Heart right ventricle (tissue), 16 donors: ENCODE results near the gene SLC29A3. TPM values are rescaled to one million over a fixed set of nuclear protein-coding genes. Genes with fewer than 3 reads are reported as not detected.

Experiments used
- ATAC-seq, 8 donors: fragments of 200-7000 bp; cut with Tn5 transposase; one replicate each; pipeline ENCODE4 v1.9.1; 2020; ENCODE audit warnings: mild to moderate bottlenecking in 8 of 8, moderate library complexity in 8 of 8, moderate number of reproducible peaks in 1 of 8
- DNase-seq, 2 donors: peaks; one replicate each; pipeline ENCODE4 v3.0.0-alpha.2; 2020
- H3K27ac ChIP-seq, 10 donors: fragments of 200-600 bp; sonication (generic) in 2 of 10; one replicate each; pipeline versions ENCODE4 v1.5.0 to v1.8.0; 2020 to 2022; ENCODE audit warnings: mild to moderate bottlenecking in 3 of 10
- H3K27me3 ChIP-seq, 7 donors: fragments of 200-600 bp; one replicate each; pipeline ENCODE4 v1.8.0; 2021 to 2022; ENCODE audit warnings: mild to moderate bottlenecking in 2 of 7
- H3K36me3 ChIP-seq, 9 donors: fragments of 200-600 bp; sonication (generic) in 1 of 9; one replicate each; pipeline versions ENCODE4 v1.5.0 to v1.8.0; 2020 to 2022; ENCODE audit warnings: mild to moderate bottlenecking in 2 of 9
- H3K4me1 ChIP-seq, 9 donors: fragments of 200-600 bp; sonication (generic) in 1 of 9; one replicate each; pipeline versions ENCODE4 v1.5.0 to v1.8.0; 2020 to 2022; ENCODE audit warnings: mild to moderate bottlenecking in 4 of 9
- H3K4me3 ChIP-seq, 10 donors: fragments of 200-600 bp; sonication (generic) in 2 of 10; one replicate each; pipeline versions ENCODE4 v1.5.0 to v1.8.0; 2020 to 2022; ENCODE audit warnings: mild to moderate bottlenecking in 7 of 10, moderate library complexity in 2 of 10
- H3K9me3 ChIP-seq, 11 donors: fragments of 200-600 bp in 10 of 11; sonication (generic) in 2 of 11; one replicate each; pipeline versions ENCODE4 v1.5.0 to v1.8.0; 2013 to 2022; ENCODE audit warnings: mild to moderate bottlenecking in 2 of 11, control low read depth in 1 of 11, moderate library complexity in 1 of 11
- WGBS, 2 donors: extraction: QIAGEN DNeasy Blood & Tissue Kit; methylation state at CpG; one replicate each; pipeline ENCODE4 v1.1.7; 2013; ENCODE audit warnings: inconsistent platforms in 1 of 2; 5-methylcytosine and 5-hydroxymethylcytosine counted together
- intact Hi-C, 10 donors: fragments of 100-400 bp; cut with DNase I; formaldehyde crosslinking; loops; one replicate each; pipeline versions ENCODE4 v1.11.1 to v1.14.2; 2022
- polyA plus RNA-seq, 2 donors: library from polyadenylated mRNA; stranded (reverse); fragments of 200-250 nt; gene quantifications; one replicate each; pipeline ENCODE4 v1.2.3, GENCODE V29; 2013
- total RNA-seq, 10 donors: library from RNA; stranded (reverse); fragmentation: NEBNext Ultra II Directional in 3 of 10; extraction: Animal tissue kit (Norgen Biotek cat#: 25700) in 3 of 10; gene quantifications; one replicate each; pipeline versions ENCODE4 v1.2.1 to v1.2.4, GENCODE V29; 2021 to 2023
- TF ChIP-seq, protein P1 (sequence below), 9 donors: fragments of 200-600 bp; sonication (generic) in 2 of 9; IDR thresholded peaks; one replicate each; pipeline versions ENCODE4 v1.5.0 to v1.8.0; 2021 to 2022; ENCODE audit warnings: antibody characterized with exemption in 9 of 9, mild to moderate bottlenecking in 5 of 9, moderate library complexity in 1 of 9
- donor health status: Arrhythmogenic right ventricular cardiomyopathy.
- donor health status: ischemic (EF 13 %, LVEDD 7.1; RV severe dilation, severe dysfunction).
- donor health status: healthy with polysubstance abuse.
- donor health status: DM: no; HTN: yes; CAD: no.
- donor health status: DM: no; HTN: no; CAD: no.
- donor health status: ischemic (EF 25% LVEDD 6.9; RV normal size, moderate dysfunction).
- donor health status: ischemic (EF 25% LVEDD 5.7; RV mildly dilated, moderate dysfunction).
- donor health status: healthy.
- donor health status: DM: yes; HTN: yes; CAD: no.
- donor health status: Ischemic cardiomyopathy.
- donor health status: ischemic (EF 35%, LVEDD 5.7; RV mildly dilated, moderate dysfunction).
- donor health status: nonischemic (EF 11% LVEDD 7.7; RV severe dilation, severe dysfunction).
- donor health status: DM: yes; HTN: yes; CAD: no.
- donor health status: PGD.
- donor health status: ischemic (EF 29% LVEDD 5.4; RV normal size, mild dysfunction).
- donor health status: nonischemic (EF 23%, LVEDD 6.1; RV moderate dilation, normal function).

Gene SLC29A3
- total and polyA plus RNA-seq, 12 donors = 0.89 to 3.5 (median 1.2) TPM

DNA sequence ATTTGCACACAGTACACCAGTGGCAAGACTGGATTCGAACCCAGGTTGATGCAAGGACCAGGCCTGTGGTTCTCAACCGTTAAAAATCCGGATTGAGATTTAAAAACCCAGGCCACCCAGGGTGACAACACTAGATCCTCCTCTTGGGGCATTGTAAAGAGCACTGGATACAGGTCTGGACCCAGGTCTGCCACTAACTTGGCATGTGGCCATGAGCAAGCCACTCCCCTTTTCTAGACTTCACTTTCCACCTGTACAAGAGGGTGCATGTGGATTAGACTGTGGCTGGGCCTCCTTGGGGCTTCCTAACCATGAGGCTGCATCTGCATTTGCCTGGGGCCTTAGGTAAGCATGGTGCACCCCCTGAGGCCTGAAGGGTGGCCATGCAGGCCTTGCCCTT, 21.7 kb upstream of the SLC29A3 start:
- ATAC-seq (no peak), DNase-seq (no peak)
- no peak overlapping the region for H3K27ac ChIP-seq
- WGBS, 2 donors = 94 to 95% methylated on average over 3 of the region's 3 CpGs
- no peaks in the 10 kb centered on the region for H3K27me3 ChIP-seq
- no peaks in the 10 kb centered on the region for H3K4me1 ChIP-seq
- no peaks in the 10 kb centered on the region for H3K9me3 ChIP-seq
- TF ChIP-seq, protein P1, sequence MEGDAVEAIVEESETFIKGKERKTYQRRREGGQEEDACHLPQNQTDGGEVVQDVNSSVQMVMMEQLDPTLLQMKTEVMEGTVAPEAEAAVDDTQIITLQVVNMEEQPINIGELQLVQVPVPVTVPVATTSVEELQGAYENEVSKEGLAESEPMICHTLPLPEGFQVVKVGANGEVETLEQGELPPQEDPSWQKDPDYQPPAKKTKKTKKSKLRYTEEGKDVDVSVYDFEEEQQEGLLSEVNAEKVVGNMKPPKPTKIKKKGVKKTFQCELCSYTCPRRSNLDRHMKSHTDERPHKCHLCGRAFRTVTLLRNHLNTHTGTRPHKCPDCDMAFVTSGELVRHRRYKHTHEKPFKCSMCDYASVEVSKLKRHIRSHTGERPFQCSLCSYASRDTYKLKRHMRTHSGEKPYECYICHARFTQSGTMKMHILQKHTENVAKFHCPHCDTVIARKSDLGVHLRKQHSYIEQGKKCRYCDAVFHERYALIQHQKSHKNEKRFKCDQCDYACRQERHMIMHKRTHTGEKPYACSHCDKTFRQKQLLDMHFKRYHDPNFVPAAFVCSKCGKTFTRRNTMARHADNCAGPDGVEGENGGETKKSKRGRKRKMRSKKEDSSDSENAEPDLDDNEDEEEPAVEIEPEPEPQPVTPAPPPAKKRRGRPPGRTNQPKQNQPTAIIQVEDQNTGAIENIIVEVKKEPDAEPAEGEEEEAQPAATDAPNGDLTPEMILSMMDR (IDR thresholded peaks at IDR 0.05) = no peak
- intact Hi-C loops = no loop called here
- no peak overlapping the region for H3K4me3 ChIP-seq
- H3K36me3 ChIP-seq = peaks cover 0 to 97% (median 56%) of the 10 kb centered on the region in 9 donors

GRCh38 chr10:71299071-71299785, 19.8 kb upstream of the SLC29A3 start:
- no peak overlapping the region for H3K4me3 ChIP-seq
- WGBS, 2 donors = 86 to 89% methylated on average over 14 of the region's 14 CpGs
- intact Hi-C loops = no loop called here
- H3K9me3 ChIP-seq = no peaks in the 10 kb centered on the region
- H3K36me3 ChIP-seq = peaks cover 0 to 82% (median 41%) of the 10 kb centered on the region in 9 donors
- peaks cover 0 to 6% (median 0%) of the 10 kb centered on the region in 9 donors for H3K4me1 ChIP-seq
- no peaks in the 10 kb centered on the region for H3K27me3 ChIP-seq
- no peak for DNase-seq
- peak in 1 of 8 donors; percentile 21 for ATAC-seq
- TF ChIP-seq, protein P1 (IDR thresholded peaks at IDR 0.05) = no peak
- H3K27ac ChIP-seq = no peak overlapping the region

- WGBS, 2 donors = 91 to 94% methylated on average over 16 of the region's 16 CpGs
- TF ChIP-seq, protein P1 (IDR thresholded peaks at IDR 0.05) = no peak
- Histone ChIP-seq H3K27me3 (no peaks in the 10 kb centered on the region), H3K9me3 (no peaks in the 10 kb centered on the region), H3K27ac (no peak overlapping the region), H3K36me3 (peaks cover 0 to 67% (median 36%) of the 10 kb centered on the region in 9 donors), H3K4me1 (peaks cover 0 to 6% (median 0%) of the 10 kb centered on the region in 9 donors), H3K4me3 (no peak overlapping the region)
- DNase-seq (no peak), ATAC-seq (no peak)
- intact Hi-C loops = no loop called here
Observed at GRCh38 chr10:71300555-71301370, 18.3 kb upstream of the SLC29A3 start.

GRCh38 chr10:71301371-71301916, 17.6 kb upstream of the SLC29A3 start:
- peaks cover 0 to 60% (median 29%) of the 10 kb centered on the region in 9 donors for H3K36me3 ChIP-seq
- no peaks in the 10 kb centered on the region for H3K27me3 ChIP-seq
- H3K27ac ChIP-seq = no peak overlapping the region
- 93 to 98% methylated on average over 12 of the region's 12 CpGs for WGBS, 2 donors
- H3K4me1 ChIP-seq = peaks cover 0 to 6% (median 0%) of the 10 kb centered on the region in 9 donors
- no peak for DNase-seq
- H3K9me3 ChIP-seq = no peaks in the 10 kb centered on the region
- ATAC-seq = no peak
- no peak overlapping the region for H3K4me3 ChIP-seq
- intact Hi-C loops = no loop called here
- TF ChIP-seq, protein P1 (IDR thresholded peaks at IDR 0.05) = no peak
